ENCODE measurements around the gene TMTC4.

TMTC4 gene

DNA sequence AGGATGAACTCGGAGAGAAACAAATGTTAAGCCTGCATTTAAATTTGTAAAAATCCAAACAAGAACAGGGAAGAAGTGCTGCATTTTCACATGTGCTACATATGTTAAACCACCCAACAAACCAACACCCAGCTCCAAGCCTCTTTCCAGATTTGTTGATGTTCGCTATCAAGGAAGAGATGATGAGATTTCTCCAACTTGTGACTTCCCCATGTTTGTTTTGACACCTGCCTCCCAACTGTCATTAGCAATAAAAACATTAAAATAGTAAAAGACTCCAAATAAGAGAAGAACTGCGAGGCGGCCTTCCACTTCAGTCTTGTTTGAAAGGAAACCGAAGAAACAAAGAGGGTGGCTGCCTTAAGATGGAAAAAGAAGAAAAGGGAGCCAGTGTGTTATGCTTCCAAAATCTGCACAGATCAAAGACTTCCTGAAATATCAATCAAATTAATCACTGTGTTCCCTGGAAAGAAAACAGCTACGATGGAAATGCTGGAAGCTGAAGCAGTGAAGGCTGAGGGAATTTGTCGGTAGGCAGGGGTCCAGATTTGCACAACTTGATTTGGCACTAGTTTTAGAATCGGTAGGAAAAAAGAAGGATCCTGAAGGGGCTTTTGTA lies 72.0 kb downstream of the TMTC4 start:
- no peak overlapping the region for H3K4me3 ChIP-seq (replicated peaks; ENCODE audit: low read depth, low read length)
- no peak for TF ChIP-seq CTCF (IDR thresholded peaks at IDR 0.05; ENCODE audit: low read length, missing control alignments)
- DNase-seq (ENCODE audit: low read depth): no peak

- DNase-seq (ENCODE audit: low read depth): no peak
- no peak for TF ChIP-seq CTCF (IDR thresholded peaks at IDR 0.05; ENCODE audit: low read length, missing control alignments)
- H3K4me3 ChIP-seq (replicated peaks; ENCODE audit: low read depth, low read length): no peak overlapping the region
These were observed 72.9 kb downstream of the TMTC4 start for GRCh38 chr13:100601716-100602115.

DNA sequence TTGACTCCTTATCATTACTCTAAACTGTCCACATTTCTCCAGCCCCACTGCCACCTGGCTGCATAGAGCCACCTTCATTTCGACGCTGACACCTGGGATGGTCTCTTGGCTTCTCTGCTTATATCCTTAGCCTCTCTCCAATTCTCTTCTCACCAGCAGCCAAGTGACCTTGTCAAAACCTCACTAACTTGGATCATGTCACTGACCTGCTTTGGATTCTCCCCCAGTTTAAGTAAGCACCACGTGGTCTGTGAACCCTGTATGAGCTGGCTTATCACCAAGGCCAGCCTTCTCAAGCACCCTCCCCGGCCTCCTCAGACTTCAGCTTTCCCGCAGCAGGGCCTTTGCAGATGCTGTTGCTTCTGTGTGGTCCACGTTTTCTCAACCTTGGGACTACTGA lies 73.7 kb downstream of the TMTC4 start:
- no peak for DNase-seq (ENCODE audit: low read depth)
- no peak for TF ChIP-seq CTCF (IDR thresholded peaks at IDR 0.05; ENCODE audit: low read length, missing control alignments)
- no peak overlapping the region for H3K4me3 ChIP-seq (replicated peaks; ENCODE audit: low read depth, low read length)

DNA sequence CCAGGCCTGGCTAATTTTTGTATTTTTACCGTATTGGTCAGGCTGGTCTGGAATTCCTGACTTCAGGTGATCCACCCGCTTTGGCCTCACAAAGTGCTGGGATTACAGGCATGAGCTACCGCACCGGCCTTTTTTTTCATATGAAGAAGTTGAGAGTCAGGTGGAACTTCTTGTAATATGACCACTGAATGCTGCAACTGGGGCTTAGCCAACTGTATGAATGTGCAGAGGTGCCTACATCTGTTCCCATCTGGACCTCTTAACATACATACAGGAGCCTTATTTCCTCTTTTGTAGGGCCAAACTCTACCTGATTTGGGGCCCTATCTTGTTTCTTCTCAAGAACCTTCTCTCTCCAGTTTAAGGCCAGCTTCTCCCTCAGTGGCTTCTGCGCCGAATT lies 74.1 kb downstream of the TMTC4 start:
- no peak overlapping the region for H3K4me3 ChIP-seq (replicated peaks; ENCODE audit: low read depth, low read length)
- DNase-seq (ENCODE audit: low read depth): no peak
- TF ChIP-seq CTCF (IDR thresholded peaks at IDR 0.05; ENCODE audit: low read length, missing control alignments): no peak

DNA sequence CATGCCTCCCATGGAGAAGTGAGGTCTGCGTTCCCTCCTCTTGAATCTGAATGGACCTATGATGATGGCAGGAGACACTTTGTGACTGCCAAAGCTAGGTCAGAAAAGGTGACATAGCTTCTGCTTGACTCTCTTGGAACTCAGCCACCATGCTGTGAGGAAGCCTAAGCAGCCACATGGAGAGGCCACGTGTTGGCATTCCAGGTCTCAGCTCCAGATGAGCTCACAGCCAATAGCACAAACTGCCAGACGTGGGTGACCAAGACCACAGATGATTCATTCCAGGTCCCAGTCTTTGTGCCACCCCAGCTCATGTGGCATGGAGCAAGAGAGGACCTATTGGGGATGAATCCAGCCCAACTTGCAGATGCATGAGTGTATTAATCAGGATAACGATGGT lies 77.3 kb downstream of the TMTC4 start:
- TF ChIP-seq CTCF (IDR thresholded peaks at IDR 0.05; ENCODE audit: low read length, missing control alignments): no peak
- no peak for DNase-seq (ENCODE audit: low read depth)
- no peak overlapping the region for H3K4me3 ChIP-seq (replicated peaks; ENCODE audit: low read depth, low read length)

GRCh38 chr13:100596516-100596915 lies 78.1 kb downstream of the TMTC4 start:
- no peak for TF ChIP-seq CTCF (IDR thresholded peaks at IDR 0.05; ENCODE audit: low read length, missing control alignments)
- no peak overlapping the region for H3K4me3 ChIP-seq (replicated peaks; ENCODE audit: low read depth, low read length)
- no peak for DNase-seq (ENCODE audit: low read depth)

GRCh38 chr13:100594731-100595130 lies 79.9 kb downstream of the TMTC4 start:
- peak; percentile 45 for TF ChIP-seq CTCF (IDR thresholded peaks at IDR 0.05; ENCODE audit: low read length, missing control alignments)

More at GRCh38 chr13:100594731-100595130, 79.9 kb downstream of the TMTC4 start:
- DNase-seq (ENCODE audit: low read depth): no peak
- no peak overlapping the region for H3K4me3 ChIP-seq (replicated peaks; ENCODE audit: low read depth, low read length)
